GM18507 (cell line): ENCODE results near the gene DPP4.
A peak's percentile ranks its signal among the peaks of the same experiment; 100 is the strongest.

Source experiments
- DNase-seq: peaks from one replicate; pipeline ENCODE4 v3.0.0; 2011; ENCODE audit warnings: low read depth; ENCODE audit not compliant: insufficient read length; ENCODE audit errors: extremely low spot score
- FAIRE-seq: peaks from 2 replicates; lab custom pipeline; 2011; peaks lifted over from hg19 to GRCh38; lab: Jason Lieb, UNC

The DPP4 gene

GRCh38 chr2:162090109-162090508, 16.1 kb upstream of the DPP4 start:
- DNase-seq (no peak), FAIRE-seq (no peak)

GRCh38 chr2:162086904-162087303, 12.9 kb upstream of the DPP4 start:
- DNase-seq (no peak), FAIRE-seq (no peak)

- FAIRE-seq (no peak), DNase-seq (no peak)
Measured at GRCh38 chr2:162085090-162085891, 11.3 kb upstream of the DPP4 start.

GRCh38 chr2:162084536-162084935, 10.5 kb upstream of the DPP4 start:
- DNase-seq: no peak
- no peak for FAIRE-seq

GRCh38 chr2:162082681-162083080, 8.7 kb upstream of the DPP4 start:
- FAIRE-seq (no peak), DNase-seq (no peak)

- no peak for FAIRE-seq
Measured at GRCh38 chr2:162082036-162082435, 8.0 kb upstream of the DPP4 start.

GRCh38 chr2:162079514-162079913, 5.5 kb upstream of the DPP4 start:
- DNase-seq (no peak), FAIRE-seq (no peak)

More at GRCh38 chr2:162082036-162082435, 8.0 kb upstream of the DPP4 start:
- no peak for DNase-seq

- DNase-seq (no peak), FAIRE-seq (no peak)
Measured at GRCh38 chr2:162075689-162076132, 1.7 kb upstream of the DPP4 start.

- FAIRE-seq: no peak
Measured at GRCh38 chr2:162074928-162075688, 1.1 kb upstream of the DPP4 start.

GRCh38 chr2:162074632-162074895, 549 bp upstream of the DPP4 start:
- FAIRE-seq (no peak), DNase-seq (no peak)

More at GRCh38 chr2:162074928-162075688, 1.1 kb upstream of the DPP4 start:
- no peak for DNase-seq

GRCh38 chr2:162072976-162073887, 783 bp downstream of the DPP4 start:
- DNase-seq (no peak), FAIRE-seq (no peak)

GRCh38 chr2:162072181-162072702, 1.8 kb downstream of the DPP4 start:
- FAIRE-seq (peak; percentile 80), DNase-seq (peak; percentile 23)

GRCh38 chr2:162071001-162071400, 3.0 kb downstream of the DPP4 start:
- FAIRE-seq (no peak), DNase-seq (no peak)

GRCh38 chr2:162070228-162070936, 3.6 kb downstream of the DPP4 start:
- DNase-seq: no peak
- no peak for FAIRE-seq

- FAIRE-seq: no peak
- DNase-seq: no peak
Measured at GRCh38 chr2:162069267-162069903, 4.6 kb downstream of the DPP4 start.

- FAIRE-seq: no peak
- no peak for DNase-seq
Measured at GRCh38 chr2:162067596-162067995, 6.4 kb downstream of the DPP4 start.

GRCh38 chr2:162065767-162066166, 8.2 kb downstream of the DPP4 start:
- no peak for FAIRE-seq
- no peak for DNase-seq

GRCh38 chr2:162063899-162064298, 10.1 kb downstream of the DPP4 start:
- DNase-seq (no peak), FAIRE-seq (peak; percentile 83)

- FAIRE-seq (peak; percentile 35), DNase-seq (no peak)
Measured at GRCh38 chr2:162063281-162063680, 10.7 kb downstream of the DPP4 start.
